ENCODE results near the gene TMEM218. TPM values are rescaled to one million over a fixed set of nuclear protein-coding genes. Genes with fewer than 3 reads are reported as not detected.

Gene TMEM218
- total and polyA plus RNA-seq, 2 of the 8 experiments (the other 6 are each of a cell fraction or from before 2014, with no cell fraction given): 17.0 to 33.5 TPM

DNA sequence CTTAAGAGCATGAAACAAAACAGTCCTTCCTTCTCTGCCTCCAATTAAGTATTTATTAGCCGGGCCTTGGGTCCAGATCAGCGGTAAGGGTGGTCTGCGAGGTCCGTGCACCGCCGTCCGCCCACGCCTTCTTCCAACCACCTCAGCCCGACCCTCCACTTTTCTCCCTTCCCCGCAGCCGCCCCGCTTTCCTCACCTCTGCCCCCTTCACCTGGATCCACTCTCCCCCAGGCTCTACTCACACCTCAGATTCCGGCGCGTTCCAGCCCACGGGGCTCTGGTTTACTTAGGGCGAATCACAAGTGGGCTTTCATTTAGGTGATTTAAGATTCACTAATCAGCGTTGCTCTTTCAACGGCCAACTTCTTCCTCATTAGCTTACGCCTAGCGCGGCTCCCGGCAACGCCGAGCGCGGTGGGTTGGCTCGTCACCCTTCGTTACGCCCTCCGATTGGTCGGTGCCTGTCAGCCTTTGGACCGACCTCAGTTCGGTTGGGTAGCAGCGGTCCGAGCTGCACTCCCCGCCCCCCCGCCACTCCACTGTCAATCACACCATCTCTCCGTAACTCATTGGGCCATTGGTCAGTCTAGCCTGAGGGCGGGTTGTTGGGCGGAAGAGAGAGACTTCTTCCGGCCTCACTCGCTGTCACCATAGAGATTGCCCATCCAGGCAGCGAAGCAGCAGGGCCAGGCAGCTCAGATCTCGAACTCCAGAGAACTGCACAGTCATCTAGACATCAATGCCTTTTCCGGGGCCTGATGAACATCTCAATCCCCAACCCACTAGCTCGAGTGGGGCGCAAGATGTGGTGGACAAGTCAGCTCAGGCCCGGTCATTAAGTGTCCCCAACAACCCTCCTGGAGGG lies at the start of gene TMEM218 (continued):
- TF ChIP-seq, protein P1, sequence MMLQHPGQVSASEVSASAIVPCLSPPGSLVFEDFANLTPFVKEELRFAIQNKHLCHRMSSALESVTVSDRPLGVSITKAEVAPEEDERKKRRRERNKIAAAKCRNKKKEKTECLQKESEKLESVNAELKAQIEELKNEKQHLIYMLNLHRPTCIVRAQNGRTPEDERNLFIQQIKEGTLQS (IDR thresholded peaks at IDR 0.05; ENCODE audit: insufficient read depth, low read depth, low read length): no peak
- TF ChIP-seq HDAC6 (IDR thresholded peaks at IDR 0.05; ENCODE audit: low read depth, low read length) (no peak), JUND (IDR thresholded peaks at IDR 0.05; ENCODE audit: low read length) (no peak), YY1 (IDR thresholded peaks at IDR 0.05; ENCODE audit: low read depth, low read length) (no peak), BACH1 (IDR thresholded peaks at IDR 0.05; ENCODE audit: low read length) (0 out of 2 replicates have a peak, but pooled peaks have one; percentile 21), HDAC2 (IDR thresholded peaks at IDR 0.05; ENCODE audit: borderline replicate concordance in 1 of 2, low read depth in 2 of 2, low read length in 2 of 2) (no peak), KDM5A (IDR thresholded peaks at IDR 0.05; ENCODE audit: low read length) (no peak), RXRA (IDR thresholded peaks at IDR 0.05; ENCODE audit: insufficient read depth, low read depth, low read length) (no peak), RFX5 (IDR thresholded peaks at IDR 0.05; ENCODE audit: borderline replicate concordance, low read depth, low read length) (no peak), FOSL1 (IDR thresholded peaks at IDR 0.05; ENCODE audit: insufficient read depth, low read depth, low read length) (no peak), SIRT6 (IDR thresholded peaks at IDR 0.05; ENCODE audit: low read length) (no peak), CHD2 (IDR thresholded peaks at IDR 0.05; ENCODE audit: low read length) (peak; percentile 82), SRF (IDR thresholded peaks at IDR 0.05; ENCODE audit: low read depth, low read length) (no peak), BCL11A (IDR thresholded peaks at IDR 0.05; ENCODE audit: low read depth in 2 of 2, low read length in 2 of 2) (no peak), SIX5 (IDR thresholded peaks at IDR 0.05; ENCODE audit: low read depth, low read length) (no peak), CBX8 (IDR thresholded peaks at IDR 0.05; ENCODE audit: borderline replicate concordance, low read depth, low read length) (no peak), RBBP5 (IDR thresholded peaks at IDR 0.05; ENCODE audit: borderline replicate concordance, low read depth, low read length) (no peak), TAF1 (IDR thresholded peaks at IDR 0.05; ENCODE audit: low read depth, low read length) (peak; percentile 53; the same call in 1 of the 2 replicates), SP1 (IDR thresholded peaks at IDR 0.05; ENCODE audit: low read depth, low read length) (peak; percentile 99)
- TF ChIP-seq, protein P2, sequence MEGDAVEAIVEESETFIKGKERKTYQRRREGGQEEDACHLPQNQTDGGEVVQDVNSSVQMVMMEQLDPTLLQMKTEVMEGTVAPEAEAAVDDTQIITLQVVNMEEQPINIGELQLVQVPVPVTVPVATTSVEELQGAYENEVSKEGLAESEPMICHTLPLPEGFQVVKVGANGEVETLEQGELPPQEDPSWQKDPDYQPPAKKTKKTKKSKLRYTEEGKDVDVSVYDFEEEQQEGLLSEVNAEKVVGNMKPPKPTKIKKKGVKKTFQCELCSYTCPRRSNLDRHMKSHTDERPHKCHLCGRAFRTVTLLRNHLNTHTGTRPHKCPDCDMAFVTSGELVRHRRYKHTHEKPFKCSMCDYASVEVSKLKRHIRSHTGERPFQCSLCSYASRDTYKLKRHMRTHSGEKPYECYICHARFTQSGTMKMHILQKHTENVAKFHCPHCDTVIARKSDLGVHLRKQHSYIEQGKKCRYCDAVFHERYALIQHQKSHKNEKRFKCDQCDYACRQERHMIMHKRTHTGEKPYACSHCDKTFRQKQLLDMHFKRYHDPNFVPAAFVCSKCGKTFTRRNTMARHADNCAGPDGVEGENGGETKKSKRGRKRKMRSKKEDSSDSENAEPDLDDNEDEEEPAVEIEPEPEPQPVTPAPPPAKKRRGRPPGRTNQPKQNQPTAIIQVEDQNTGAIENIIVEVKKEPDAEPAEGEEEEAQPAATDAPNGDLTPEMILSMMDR (IDR thresholded peaks at IDR 0.05; ENCODE audit: control extremely low read depth in 1 of 3, insufficient read depth in 1 of 3, low read depth in 1 of 3, low read length in 3 of 3): no peak
- TF ChIP-seq, protein P3, sequence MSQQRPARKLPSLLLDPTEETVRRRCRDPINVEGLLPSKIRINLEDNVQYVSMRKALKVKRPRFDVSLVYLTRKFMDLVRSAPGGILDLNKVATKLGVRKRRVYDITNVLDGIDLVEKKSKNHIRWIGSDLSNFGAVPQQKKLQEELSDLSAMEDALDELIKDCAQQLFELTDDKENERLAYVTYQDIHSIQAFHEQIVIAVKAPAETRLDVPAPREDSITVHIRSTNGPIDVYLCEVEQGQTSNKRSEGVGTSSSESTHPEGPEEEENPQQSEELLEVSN (IDR thresholded peaks at IDR 0.05): peak; percentile 5; the same call in 1 of the 2 replicates
